Hematopoietic multipotent progenitor cell (in vitro differentiated cells): ENCODE results near the gene JTB. TPM values are rescaled to one million over a fixed set of nuclear protein-coding genes. Genes with fewer than 3 reads are reported as not detected.

Experiments used
- DNase-seq, 3 donors: peaks; one replicate each; pipeline ENCODE4 v3.0.0-alpha.2; 2011 to 2015; ENCODE audit warnings: low read depth in 2 of 3, low spot score in 2 of 3
- small RNA-seq: library from RNA; depleted of rRNA; stranded (forward); fragments of <200 nt; gene quantifications from one replicate; pipeline ENCODE3, GENCODE V24; 2012
- total RNA-seq: library from RNA; depleted of rRNA; stranded (reverse); fragments of >200 nt; gene quantifications from one replicate; pipeline ENCODE4 v1.2.3, GENCODE V29; 2012

Gene JTB
- total RNA-seq, 1 donor, result 106 TPM

DNA sequence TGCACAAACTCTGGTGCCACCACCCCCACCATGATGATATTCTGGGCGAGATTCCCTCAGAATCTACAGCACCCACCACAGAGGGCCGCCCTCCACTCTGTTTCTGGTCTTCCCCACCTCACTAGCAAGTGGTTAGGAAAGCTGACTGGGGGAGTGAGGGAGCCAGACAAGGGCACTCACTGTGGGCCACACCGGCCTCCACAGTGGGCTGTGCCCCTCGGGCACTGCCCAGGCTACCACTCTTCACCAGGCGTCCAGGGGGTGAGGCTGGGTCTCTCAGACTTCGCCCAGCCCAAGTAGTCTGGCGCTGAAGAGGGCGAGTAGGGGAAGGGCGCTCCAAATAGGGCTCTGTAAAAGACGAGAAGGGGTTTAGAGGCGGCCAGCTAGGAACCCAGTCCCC lies 43.5 kb downstream of the JTB start:
- no peak for DNase-seq

DNA sequence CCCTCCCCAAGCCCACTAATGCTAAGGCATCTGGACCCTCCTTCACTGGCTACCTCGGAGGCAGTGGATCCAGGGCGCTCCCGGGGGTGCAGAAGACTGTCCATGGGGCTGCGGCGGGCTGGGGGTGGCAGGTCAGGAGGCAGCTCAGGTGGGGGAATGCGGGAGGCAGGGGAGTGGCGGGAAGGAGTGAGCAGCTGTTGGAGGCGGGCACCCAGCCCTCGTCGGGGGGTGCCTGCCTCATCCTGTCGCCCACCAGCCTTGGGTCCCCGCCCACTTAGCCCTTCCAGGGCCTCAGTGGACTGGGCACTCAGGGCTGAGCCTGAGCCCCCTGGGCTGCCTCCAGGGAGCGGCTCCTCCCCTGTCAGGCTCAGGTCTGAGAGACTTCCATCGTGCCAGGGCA lies 44.0 kb downstream of the JTB start:
- no peak for DNase-seq

DNA sequence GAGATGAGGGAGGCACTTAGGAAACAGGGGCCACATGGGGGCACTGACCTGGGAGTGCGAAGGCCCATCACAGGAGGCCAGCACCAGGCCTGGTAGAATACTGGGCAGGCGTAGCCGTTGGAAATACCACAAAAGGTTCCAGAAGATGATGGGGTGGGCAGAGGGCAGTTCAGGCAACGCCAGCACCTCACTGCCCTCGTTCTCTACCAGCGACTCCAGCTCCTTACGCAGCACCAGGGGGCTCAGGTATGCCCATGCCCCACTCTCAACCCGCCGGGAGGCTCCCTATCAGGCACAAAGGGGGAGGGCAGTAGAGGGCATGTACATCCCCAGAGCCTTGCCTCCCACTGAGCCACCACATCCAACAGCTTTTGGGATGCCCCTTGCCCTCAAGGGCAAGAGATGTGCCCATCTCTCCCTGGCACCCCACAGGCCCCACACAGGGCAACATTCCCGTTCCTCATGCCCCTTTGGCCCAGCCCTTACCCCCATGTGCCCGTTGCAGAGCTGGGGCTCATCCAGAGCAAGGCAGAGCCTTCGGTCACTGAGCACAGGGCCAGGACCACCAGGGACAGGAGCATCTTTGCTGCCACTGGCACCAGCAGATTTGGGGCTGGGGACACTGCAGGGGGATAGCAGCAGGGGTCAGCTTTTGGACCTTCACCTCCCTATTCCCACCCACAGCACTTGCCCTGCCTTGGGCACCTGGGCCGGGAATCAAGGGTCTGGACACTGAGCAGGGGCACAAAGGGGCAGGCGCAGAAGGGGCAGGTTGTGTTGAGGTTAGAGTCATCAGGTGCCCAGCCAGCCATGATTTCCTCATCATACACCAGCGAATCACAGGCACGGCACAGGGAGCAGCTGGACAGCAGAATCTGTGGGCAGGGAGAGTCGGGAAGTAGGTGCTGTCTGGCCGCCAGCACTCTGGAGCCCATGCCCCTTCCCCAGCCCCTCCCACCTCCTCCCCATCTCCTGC lies 45.0 kb downstream of the JTB start:
- DNase-seq, result no peak

DNA sequence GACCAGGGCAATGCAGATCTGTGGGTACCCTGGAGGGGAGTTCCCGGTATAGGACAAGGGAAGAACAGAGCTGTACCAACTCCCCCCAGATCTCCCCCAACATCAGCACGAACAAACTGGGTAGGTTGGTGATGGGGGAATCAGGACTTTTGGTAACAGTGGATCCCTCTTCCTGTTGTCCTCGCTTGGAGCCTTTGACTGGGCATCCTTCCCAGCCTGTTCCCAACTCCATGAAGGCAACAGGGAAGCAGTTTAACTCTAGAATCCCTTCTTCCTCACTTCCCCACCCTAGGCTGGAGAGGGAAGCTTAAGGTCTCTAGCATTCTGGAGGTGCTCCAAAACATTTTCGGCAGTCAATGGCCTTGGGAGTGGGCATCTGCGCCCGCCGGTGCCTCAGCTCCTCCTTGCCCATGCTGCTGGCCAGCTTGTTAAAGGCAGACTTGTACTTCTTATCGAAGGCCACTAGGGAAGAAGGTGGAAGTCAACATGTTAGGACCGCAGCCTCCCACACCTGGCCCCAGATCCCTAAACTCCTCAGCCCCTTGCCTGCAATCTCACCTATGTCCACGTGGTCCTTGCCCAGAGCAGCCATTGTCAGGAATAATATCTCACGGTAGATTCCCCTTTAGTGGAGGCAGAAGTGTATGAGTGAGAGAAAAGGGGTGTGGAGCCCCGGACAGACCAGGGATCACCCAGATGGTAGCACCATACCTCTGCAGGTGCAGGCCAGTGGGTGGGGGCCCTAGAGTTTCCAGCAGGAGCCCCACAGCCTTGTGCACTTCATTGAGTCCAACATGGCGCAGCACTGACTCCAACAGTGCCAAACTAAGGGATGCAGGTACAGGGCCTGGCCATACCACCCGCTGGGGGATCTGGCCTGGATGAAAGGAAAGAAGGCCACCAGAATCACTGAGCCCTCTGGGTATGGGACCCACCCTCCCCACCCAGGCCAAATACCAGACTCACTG lies 47.2 kb downstream of the JTB start:
- DNase-seq, result no peak

DNA sequence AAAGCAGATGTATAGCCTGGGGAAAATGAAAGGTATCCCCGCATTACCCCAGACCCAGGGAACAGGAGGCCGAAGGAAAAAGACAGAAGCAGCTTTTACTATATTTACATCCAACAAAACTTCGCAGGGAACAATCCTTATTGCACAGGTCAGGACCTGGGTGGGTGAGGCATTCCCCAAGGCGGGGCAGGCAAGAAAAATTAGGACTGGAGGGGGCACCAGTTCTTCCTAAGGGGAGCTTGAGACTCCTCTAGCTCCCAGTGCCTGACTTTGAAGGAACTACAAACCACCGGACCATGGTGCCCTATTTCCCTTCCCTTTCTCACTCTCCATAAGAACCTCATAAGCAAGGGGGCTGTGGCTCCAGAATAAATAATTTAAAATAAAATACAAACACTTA lies 48.0 kb downstream of the JTB start:
- DNase-seq, result no peak

DNA sequence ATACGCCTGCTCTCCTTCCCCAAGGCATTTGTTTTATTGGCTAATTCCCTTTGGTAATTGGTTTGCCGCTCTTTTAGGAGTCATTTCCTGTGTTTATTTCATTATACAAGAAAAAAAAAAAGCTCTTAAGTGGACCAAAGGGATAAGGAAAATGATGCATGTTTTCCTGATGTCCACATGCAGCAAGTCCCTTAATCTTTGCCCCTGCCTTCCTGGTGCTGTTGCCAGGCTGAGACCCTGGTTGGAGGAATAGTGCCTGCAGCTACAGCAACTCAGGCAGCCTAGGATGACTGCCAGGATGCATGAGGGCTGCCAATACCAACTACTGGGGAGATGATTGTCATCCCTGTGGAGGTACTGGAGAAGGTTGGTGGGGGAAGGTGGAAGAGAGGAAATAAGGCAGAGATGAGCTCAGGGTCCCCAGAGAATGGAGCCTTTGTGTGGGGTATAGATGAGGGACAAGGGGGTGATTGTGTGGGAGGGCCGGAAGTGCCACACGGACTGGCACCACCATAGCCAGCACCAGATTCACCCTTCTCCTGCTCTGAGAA lies 48.6 kb downstream of the JTB start:
- no peak for DNase-seq

DNA sequence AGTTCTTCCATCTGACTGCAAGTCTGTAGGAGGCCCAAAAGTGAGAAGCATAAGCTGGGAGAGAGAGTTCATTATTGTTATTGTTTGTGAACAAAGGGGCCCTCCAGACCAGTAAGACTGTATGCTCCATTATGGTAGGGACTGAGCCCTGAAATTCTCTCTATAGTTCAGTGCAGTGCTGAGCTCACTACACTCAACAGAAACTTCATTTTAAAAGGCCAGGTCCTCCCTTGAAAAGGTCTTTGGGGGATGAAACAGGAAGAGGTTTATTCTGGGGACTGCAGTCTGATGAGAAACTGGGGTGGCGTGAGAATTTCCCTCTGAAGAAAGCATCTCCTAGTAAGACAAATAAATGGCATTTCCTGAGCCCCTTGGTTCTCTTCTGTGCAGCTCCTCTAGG lies 49.2 kb downstream of the JTB start:
- DNase-seq, result no peak

DNA sequence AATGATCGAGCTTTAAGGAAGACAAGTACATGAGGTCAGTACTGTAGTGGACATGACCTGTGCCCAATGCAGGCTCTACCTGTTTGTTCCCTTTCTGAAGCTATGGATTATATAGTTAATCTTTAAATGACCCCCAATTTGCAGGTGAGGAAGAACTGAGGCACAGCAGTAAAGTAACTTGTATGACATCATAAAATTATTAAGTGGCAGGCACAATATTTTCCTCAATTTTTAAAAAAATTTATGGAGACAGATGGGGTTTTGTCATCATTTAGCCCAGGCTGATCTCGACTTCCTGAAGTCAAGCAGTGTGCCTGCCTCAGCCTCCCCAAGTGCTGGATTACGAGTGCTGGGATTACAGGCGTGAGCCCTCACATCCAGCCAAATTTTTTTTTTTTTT lies 51.1 kb downstream of the JTB start:
- DNase-seq, result no peak

Small RNA genes lying within 50 kb of the gene (small RNA-seq; reads per million reads assigned to genes)
- gene MIR6737, result not detected

Other genes with a start within 250 kb of the JTB start
- gene INTS3, start 249.6 kb downstream of the JTB start, total RNA-seq, result 57.4 TPM
- 12.7 TPM for gene SLC27A3, start 202.3 kb downstream of the JTB start, total RNA-seq
- gene GATAD2B, start 54.7 kb downstream of the JTB start, total RNA-seq, result 33.7 TPM
- 58.2 TPM for gene DENND4B, start 31.0 kb downstream of the JTB start, total RNA-seq
- gene CRTC2, start 19.1 kb downstream of the JTB start, total RNA-seq, result 15.3 TPM
- 64.6 TPM for gene SLC39A1, start 14.1 kb downstream of the JTB start, total RNA-seq
- gene CREB3L4, start 9.8 kb downstream of the JTB start, total RNA-seq, result 61.9 TPM
- gene RAB13, start 8.7 kb upstream of the JTB start, total RNA-seq, result 30.7 TPM
- 2,372 TPM for gene RPS27, start 13.1 kb upstream of the JTB start, total RNA-seq
- gene NUP210L, start 177.4 kb upstream of the JTB start, total RNA-seq, result under 0.01 TPM
- gene TPM3, start 214.4 kb upstream of the JTB start, total RNA-seq, result 314 TPM
- gene CFAP141, start 228.7 kb upstream of the JTB start, total RNA-seq, result not detected
- gene UBAP2L, start 243.3 kb upstream of the JTB start, total RNA-seq, result 83.2 TPM